ENCODE results near the gene RAPGEF5.

RAPGEF5 gene

DNA sequence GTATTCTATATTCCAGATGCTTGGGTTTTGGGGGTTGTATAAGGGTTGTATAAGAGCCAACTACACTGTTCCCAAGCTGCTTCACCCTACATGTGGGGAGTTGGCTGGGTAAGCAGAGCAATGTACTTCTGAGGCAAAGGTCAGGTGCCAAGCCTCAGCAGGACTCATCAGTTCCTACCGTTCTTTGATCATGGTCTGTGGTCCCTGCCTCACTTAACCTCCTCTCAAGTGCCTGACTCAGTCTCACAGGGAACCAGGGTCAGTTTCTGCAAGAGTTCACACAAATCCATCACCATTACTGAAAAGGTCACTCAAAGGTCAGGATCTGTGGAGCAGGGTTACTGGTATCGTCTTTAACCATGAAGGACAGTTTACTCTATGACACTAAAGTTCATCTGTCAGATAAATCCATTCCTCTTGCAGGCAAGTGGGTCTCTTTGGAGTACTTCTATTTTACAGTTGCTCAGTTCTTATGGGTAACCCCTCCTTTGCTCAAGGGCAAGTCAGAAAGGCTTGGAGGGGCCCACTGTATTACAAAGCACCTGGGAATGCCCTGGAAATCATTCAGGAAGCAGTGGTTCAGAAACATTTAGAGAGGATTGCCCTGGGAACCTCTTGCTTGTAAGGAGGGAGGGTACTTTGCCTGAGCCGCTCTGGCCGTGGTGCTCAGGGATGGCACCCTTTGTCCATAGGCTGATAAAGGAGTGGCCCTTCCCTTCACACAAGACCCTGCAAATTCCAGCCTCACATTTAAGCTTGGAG, 227.0 kb downstream of the RAPGEF5 start:
- TF ChIP-seq, protein P1, sequence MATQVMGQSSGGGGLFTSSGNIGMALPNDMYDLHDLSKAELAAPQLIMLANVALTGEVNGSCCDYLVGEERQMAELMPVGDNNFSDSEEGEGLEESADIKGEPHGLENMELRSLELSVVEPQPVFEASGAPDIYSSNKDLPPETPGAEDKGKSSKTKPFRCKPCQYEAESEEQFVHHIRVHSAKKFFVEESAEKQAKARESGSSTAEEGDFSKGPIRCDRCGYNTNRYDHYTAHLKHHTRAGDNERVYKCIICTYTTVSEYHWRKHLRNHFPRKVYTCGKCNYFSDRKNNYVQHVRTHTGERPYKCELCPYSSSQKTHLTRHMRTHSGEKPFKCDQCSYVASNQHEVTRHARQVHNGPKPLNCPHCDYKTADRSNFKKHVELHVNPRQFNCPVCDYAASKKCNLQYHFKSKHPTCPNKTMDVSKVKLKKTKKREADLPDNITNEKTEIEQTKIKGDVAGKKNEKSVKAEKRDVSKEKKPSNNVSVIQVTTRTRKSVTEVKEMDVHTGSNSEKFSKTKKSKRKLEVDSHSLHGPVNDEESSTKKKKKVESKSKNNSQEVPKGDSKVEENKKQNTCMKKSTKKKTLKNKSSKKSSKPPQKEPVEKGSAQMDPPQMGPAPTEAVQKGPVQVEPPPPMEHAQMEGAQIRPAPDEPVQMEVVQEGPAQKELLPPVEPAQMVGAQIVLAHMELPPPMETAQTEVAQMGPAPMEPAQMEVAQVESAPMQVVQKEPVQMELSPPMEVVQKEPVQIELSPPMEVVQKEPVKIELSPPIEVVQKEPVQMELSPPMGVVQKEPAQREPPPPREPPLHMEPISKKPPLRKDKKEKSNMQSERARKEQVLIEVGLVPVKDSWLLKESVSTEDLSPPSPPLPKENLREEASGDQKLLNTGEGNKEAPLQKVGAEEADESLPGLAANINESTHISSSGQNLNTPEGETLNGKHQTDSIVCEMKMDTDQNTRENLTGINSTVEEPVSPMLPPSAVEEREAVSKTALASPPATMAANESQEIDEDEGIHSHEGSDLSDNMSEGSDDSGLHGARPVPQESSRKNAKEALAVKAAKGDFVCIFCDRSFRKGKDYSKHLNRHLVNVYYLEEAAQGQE (IDR thresholded peaks at IDR 0.05; ENCODE audit: insufficient replicate concordance, low read depth) = no peak
- TF ChIP-seq SPI1 (IDR thresholded peaks at IDR 0.05; ENCODE audit: borderline replicate concordance, low read depth) = no peak
- TF ChIP-seq GABPA (IDR thresholded peaks at IDR 0.05; ENCODE audit: low read depth) = no peak
- TF ChIP-seq POLR2AphosphoS5 (IDR thresholded peaks at IDR 0.05; ENCODE audit: low read depth) = no peak
- TF ChIP-seq, protein P2, sequence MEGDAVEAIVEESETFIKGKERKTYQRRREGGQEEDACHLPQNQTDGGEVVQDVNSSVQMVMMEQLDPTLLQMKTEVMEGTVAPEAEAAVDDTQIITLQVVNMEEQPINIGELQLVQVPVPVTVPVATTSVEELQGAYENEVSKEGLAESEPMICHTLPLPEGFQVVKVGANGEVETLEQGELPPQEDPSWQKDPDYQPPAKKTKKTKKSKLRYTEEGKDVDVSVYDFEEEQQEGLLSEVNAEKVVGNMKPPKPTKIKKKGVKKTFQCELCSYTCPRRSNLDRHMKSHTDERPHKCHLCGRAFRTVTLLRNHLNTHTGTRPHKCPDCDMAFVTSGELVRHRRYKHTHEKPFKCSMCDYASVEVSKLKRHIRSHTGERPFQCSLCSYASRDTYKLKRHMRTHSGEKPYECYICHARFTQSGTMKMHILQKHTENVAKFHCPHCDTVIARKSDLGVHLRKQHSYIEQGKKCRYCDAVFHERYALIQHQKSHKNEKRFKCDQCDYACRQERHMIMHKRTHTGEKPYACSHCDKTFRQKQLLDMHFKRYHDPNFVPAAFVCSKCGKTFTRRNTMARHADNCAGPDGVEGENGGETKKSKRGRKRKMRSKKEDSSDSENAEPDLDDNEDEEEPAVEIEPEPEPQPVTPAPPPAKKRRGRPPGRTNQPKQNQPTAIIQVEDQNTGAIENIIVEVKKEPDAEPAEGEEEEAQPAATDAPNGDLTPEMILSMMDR (IDR thresholded peaks at IDR 0.05; ENCODE audit: insufficient read depth, low read length) = no peak
- H3K27me3 ChIP-seq (ENCODE audit: insufficient read depth, poor library complexity, severe bottlenecking) = no peaks in the 10 kb centered on the region
- H3K27ac ChIP-seq (replicated peaks) = no peak overlapping the region
- no peak for DNase-seq (ENCODE audit: low read depth in 1 of 2, low spot score in 1 of 2)
- no peak overlapping the region for H3K4me3 ChIP-seq (replicated peaks; ENCODE audit: insufficient read depth, low read length)

DNA sequence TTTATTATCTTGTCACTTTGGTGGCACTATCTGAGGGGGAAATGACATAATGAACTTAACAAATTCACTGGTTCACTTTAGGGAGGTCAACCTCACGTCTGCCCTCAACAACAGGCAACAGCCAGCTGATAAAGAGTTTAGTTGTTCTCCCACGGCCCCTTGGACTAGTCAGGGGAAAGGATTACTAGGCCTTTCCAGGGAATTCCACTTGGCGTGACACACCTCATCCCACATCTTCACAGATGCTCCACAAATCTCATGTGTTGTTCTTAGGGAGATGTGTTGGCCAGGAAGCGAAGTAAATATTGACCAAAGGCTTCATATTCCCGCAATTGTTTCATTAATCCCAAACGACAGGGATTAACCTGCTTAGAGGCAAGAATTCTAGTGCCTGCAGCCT, 227.8 kb downstream of the RAPGEF5 start:
- no peak for DNase-seq (ENCODE audit: low read depth in 1 of 2, low spot score in 1 of 2)
- H3K27me3 ChIP-seq (ENCODE audit: insufficient read depth, poor library complexity, severe bottlenecking) = no peaks in the 10 kb centered on the region
- H3K4me3 ChIP-seq (replicated peaks; ENCODE audit: insufficient read depth, low read length) = no peak overlapping the region
- no peak overlapping the region for H3K27ac ChIP-seq (replicated peaks)
- no peak for TF ChIP-seq POLR2AphosphoS5 (IDR thresholded peaks at IDR 0.05; ENCODE audit: low read depth)
- TF ChIP-seq GABPA (IDR thresholded peaks at IDR 0.05; ENCODE audit: low read depth) = no peak
- TF ChIP-seq, protein P1 (IDR thresholded peaks at IDR 0.05; ENCODE audit: insufficient replicate concordance, low read depth) = no peak
- TF ChIP-seq, protein P2 (IDR thresholded peaks at IDR 0.05; ENCODE audit: insufficient read depth, low read length) = no peak
- TF ChIP-seq SPI1 (IDR thresholded peaks at IDR 0.05; ENCODE audit: borderline replicate concordance, low read depth) = no peak

DNA sequence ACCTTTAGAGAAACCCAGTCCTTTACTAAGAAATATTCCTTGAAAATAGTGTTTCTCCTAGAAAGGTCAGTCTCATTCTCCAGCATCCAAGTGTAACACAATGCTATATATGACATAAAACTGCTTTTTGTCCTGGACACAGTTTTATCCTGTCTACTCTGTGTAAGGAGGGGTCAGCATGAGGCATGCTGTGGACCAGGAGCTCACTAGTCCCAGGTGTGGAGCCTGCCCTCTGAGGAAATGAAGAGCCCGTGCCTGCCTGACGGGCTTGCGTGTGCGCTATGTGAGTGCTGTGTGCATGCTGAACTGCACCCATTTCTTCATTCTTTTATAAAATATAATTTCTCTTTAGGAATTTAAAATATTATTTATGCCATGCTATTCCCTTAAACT, 228.4 kb downstream of the RAPGEF5 start:
- no peak overlapping the region for H3K27ac ChIP-seq (replicated peaks)
- TF ChIP-seq SPI1 (IDR thresholded peaks at IDR 0.05; ENCODE audit: borderline replicate concordance, low read depth) (no peak), GABPA (IDR thresholded peaks at IDR 0.05; ENCODE audit: low read depth) (no peak), POLR2AphosphoS5 (IDR thresholded peaks at IDR 0.05; ENCODE audit: low read depth) (no peak)
- TF ChIP-seq, protein P1 (IDR thresholded peaks at IDR 0.05; ENCODE audit: insufficient replicate concordance, low read depth) = no peak
- TF ChIP-seq, protein P2 (IDR thresholded peaks at IDR 0.05; ENCODE audit: insufficient read depth, low read length) = no peak
- no peak for DNase-seq (ENCODE audit: low read depth in 1 of 2, low spot score in 1 of 2)

More for the DNA sequence above, 228.4 kb downstream of the RAPGEF5 start:
- H3K27me3 ChIP-seq (ENCODE audit: insufficient read depth, poor library complexity, severe bottlenecking) = no peaks in the 10 kb centered on the region
- H3K4me3 ChIP-seq (replicated peaks; ENCODE audit: insufficient read depth, low read length) = no peak overlapping the region

Measured in HL-60 (cell line).